Mammary epithelial cell (primary cell): ENCODE measurements around the gene STOM.

Source experiments
- CTCF ChIP-seq, 2 donors: IDR thresholded peaks in 1 of 2; conservative IDR thresholded peaks in 1 of 2; 2 replicates each; pipeline ENCODE4 v1.5.1; 2011 to 2012; ENCODE audit warnings: inconsistent platforms in 2 of 2, low read length in 2 of 2, mild to moderate bottlenecking in 2 of 2, control low read depth in 1 of 2, low read depth in 1 of 2; ENCODE audit not compliant: insufficient read depth in 1 of 2; ENCODE audit errors: extremely low read depth in 1 of 2
- EZH2 ChIP-seq: IDR thresholded peaks from 2 replicates; pipeline ENCODE4 v1.6.1; 2012; ENCODE audit warnings: low read length, inconsistent platforms, borderline replicate concordance

- TF ChIP-seq CTCF (conservative IDR thresholded peaks at IDR 0.05 in 1 of 2, IDR thresholded peaks at IDR 0.05 in 1 of 2; ENCODE audit: extremely low read depth in 1 of 2, insufficient read depth in 1 of 2, low read depth in 1 of 2, low read length in 2 of 2) (peak; percentile 37 to 49), EZH2 (no peak)
Measured at GRCh38 chr9:121399883-121400607, 30.0 kb upstream of the STOM start.
